HUES6 (cell line): ENCODE measurements around the gene SLC37A2.
"Not testable (repeated sequence)": the region's sequence is repeated elsewhere in the genome, so short reads cannot be mapped to it uniquely, and the experiment has no call there.

Experiments used
- H3K27ac ChIP-seq: 2 replicates; pipeline ENCODE4 v1.7.0; 2013; ENCODE audit warnings: low read depth, mild to moderate bottlenecking, low read length, inconsistent platforms
- H3K27me3 ChIP-seq: 2 replicates; pipeline ENCODE4 v1.6.1; 2013; ENCODE audit warnings: low read length; ENCODE audit not compliant: control insufficient read depth, insufficient read depth
- H3K36me3 ChIP-seq: 2 replicates; pipeline ENCODE4 v1.6.1; 2013; ENCODE audit warnings: low read length; ENCODE audit not compliant: control insufficient read depth, insufficient read depth
- H3K4me1 ChIP-seq: 2 replicates; pipeline ENCODE4 v1.6.1; 2013; ENCODE audit warnings: low read length; ENCODE audit not compliant: control insufficient read depth, insufficient read depth
- H3K4me3 ChIP-seq: 2 replicates; pipeline ENCODE4 v1.5.1; 2013; ENCODE audit warnings: low read depth, low read length
- H3K9ac ChIP-seq: one replicate; pipeline ENCODE4 v1.6.1; 2013; ENCODE audit warnings: mild to moderate bottlenecking, low read length
- H3K9me3 ChIP-seq: 2 replicates; pipeline ENCODE4 v1.6.1; 2013; ENCODE audit warnings: low read depth, low read length; ENCODE audit not compliant: control insufficient read depth, insufficient read depth

The SLC37A2 gene

GRCh38 chr11:125084761-125085231 is 21.7 kb downstream of the SLC37A2 start:
- no peak overlapping the region for H3K4me3 ChIP-seq
- no peaks in the 10 kb centered on the region; the same call in 1 of the 2 replicates for H3K36me3 ChIP-seq
- H3K9ac ChIP-seq: no peak overlapping the region
- H3K27me3 ChIP-seq: no peaks in the 10 kb centered on the region
- H3K4me1 ChIP-seq: peaks cover 13% of the 10 kb centered on the region; the same call in 1 of the 2 replicates
- H3K9me3 ChIP-seq: no peaks in the 10 kb centered on the region
- H3K27ac ChIP-seq: no peak overlapping the region

GRCh38 chr11:125085301-125086081 is 22.4 kb downstream of the SLC37A2 start:
- H3K9ac ChIP-seq: no peak overlapping the region
- no peaks in the 10 kb centered on the region for H3K27me3 ChIP-seq
- no peaks in the 10 kb centered on the region for H3K9me3 ChIP-seq
- H3K27ac ChIP-seq: no peak overlapping the region
- peaks cover 13% of the 10 kb centered on the region; the same call in 1 of the 2 replicates for H3K4me1 ChIP-seq
- H3K4me3 ChIP-seq: no peak overlapping the region
- H3K36me3 ChIP-seq: no peaks in the 10 kb centered on the region; the same call in 1 of the 2 replicates

GRCh38 chr11:125086633-125087296 is 23.7 kb downstream of the SLC37A2 start:
- Histone ChIP-seq H3K27me3 (no peaks in the 10 kb centered on the region), H3K4me3 (no peak overlapping the region), H3K4me1 (peaks cover 11% of the 10 kb centered on the region), H3K9me3 (no peaks in the 10 kb centered on the region), H3K9ac (no peak overlapping the region), H3K27ac (no peak overlapping the region), H3K36me3 (no peaks in the 10 kb centered on the region; the same call in 1 of the 2 replicates)

- Histone ChIP-seq H3K4me1 (peaks cover 19% of the 10 kb centered on the region), H3K9me3 (no peaks in the 10 kb centered on the region), H3K36me3 (no peaks in the 10 kb centered on the region; the same call in 1 of the 2 replicates), H3K4me3 (no peak overlapping the region), H3K27me3 (no peaks in the 10 kb centered on the region), H3K9ac (no peak overlapping the region), H3K27ac (no peak overlapping the region)
Measured at GRCh38 chr11:125088123-125088522, 25.0 kb downstream of the SLC37A2 start.

GRCh38 chr11:125088576-125089455 is 25.7 kb downstream of the SLC37A2 start:
- no peak overlapping the region for H3K4me3 ChIP-seq
- no peaks in the 10 kb centered on the region; the same call in 1 of the 2 replicates for H3K36me3 ChIP-seq
- H3K9me3 ChIP-seq: no peaks in the 10 kb centered on the region
- no peak overlapping the region for H3K9ac ChIP-seq
- H3K27me3 ChIP-seq: no peaks in the 10 kb centered on the region
- H3K4me1 ChIP-seq: peaks cover 15% of the 10 kb centered on the region
- no peak overlapping the region for H3K27ac ChIP-seq

- not testable (repeated sequence) for H3K27ac ChIP-seq, H3K36me3 ChIP-seq, H3K27me3 ChIP-seq, H3K9me3 ChIP-seq, H3K9ac ChIP-seq, H3K4me3 ChIP-seq
- H3K4me1 ChIP-seq: peaks cover 15% of the 10 kb centered on the region
Measured at GRCh38 chr11:125089481-125089880, 26.4 kb downstream of the SLC37A2 start.

- H3K4me3 ChIP-seq, H3K27me3 ChIP-seq, H3K9me3 ChIP-seq, H3K36me3 ChIP-seq, H3K9ac ChIP-seq, H3K27ac ChIP-seq: not testable (repeated sequence)
- H3K4me1 ChIP-seq: peaks cover 15% of the 10 kb centered on the region
Measured at GRCh38 chr11:125090151-125090550, 27.0 kb downstream of the SLC37A2 start.

GRCh38 chr11:125090816-125091215 is 27.7 kb downstream of the SLC37A2 start:
- Histone ChIP-seq H3K4me3 (no peak overlapping the region), H3K27ac (no peak overlapping the region), H3K9ac (no peak overlapping the region), H3K27me3 (no peaks in the 10 kb centered on the region), H3K9me3 (no peaks in the 10 kb centered on the region), H3K36me3 (0 out of 2 replicates have a peak, but pooled peaks cover 1% of the 10 kb centered on the region), H3K4me1 (peaks cover 15% of the 10 kb centered on the region)

GRCh38 chr11:125091247-125091876 is 28.3 kb downstream of the SLC37A2 start:
- peak overlapping the region; percentile 19 for H3K9ac ChIP-seq
- H3K4me3 ChIP-seq: no peak overlapping the region
- H3K9me3 ChIP-seq: no peaks in the 10 kb centered on the region
- peaks cover 15% of the 10 kb centered on the region for H3K4me1 ChIP-seq
- no peaks in the 10 kb centered on the region for H3K27me3 ChIP-seq
- 0 out of 2 replicates have a peak, but pooled peaks cover 5% of the 10 kb centered on the region for H3K36me3 ChIP-seq
- H3K27ac ChIP-seq: no peak overlapping the region

GRCh38 chr11:125091877-125092664 is 29.0 kb downstream of the SLC37A2 start:
- Histone ChIP-seq H3K4me3 (no peak overlapping the region), H3K27ac (no peak overlapping the region), H3K36me3 (peaks cover 5% of the 10 kb centered on the region; the same call in 1 of the 2 replicates), H3K27me3 (no peaks in the 10 kb centered on the region), H3K9ac (peak overlapping the region; percentile 19), H3K9me3 (no peaks in the 10 kb centered on the region), H3K4me1 (peaks cover 15% of the 10 kb centered on the region)
